ENCODE measurements around the gene SFMBT2.

The SFMBT2 gene

DNA sequence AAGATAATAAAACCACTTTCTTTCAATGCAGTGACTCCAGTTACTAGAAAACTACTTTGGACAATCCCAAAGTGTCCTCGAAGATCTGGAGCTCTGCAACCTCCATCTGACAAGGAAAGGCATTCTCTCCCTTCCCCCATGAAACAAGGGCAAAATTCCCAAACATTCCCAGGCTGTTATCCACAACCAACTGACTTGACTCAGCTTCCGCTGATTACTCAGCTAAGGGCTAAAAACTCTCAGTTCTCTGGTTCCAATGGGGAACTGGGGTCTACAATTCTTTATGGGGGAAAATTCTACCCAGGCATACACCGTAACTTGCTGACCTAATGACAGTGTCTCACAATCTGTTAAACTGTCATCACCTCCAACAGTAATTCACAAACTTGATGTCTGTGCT, 48.4 kb downstream of the SFMBT2 start:
- DNase-seq = no peak

DNA sequence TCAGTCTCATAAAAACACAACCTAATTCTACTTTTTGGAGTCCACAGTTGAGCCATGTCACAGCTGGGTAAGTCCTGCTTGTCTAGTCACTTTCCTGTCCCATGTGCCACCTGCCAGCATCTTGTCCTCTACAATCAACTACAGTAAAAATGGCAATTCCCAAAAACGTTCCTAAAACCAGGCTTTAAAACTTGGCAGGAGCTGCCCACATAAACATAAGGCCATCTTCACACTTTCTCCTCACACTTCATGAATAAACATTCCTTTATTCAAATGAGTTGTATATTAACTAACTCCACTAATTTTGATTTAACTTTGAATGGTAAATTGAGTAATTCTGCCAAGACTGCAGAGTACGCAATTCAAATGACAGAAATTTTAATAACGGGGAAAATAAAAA, 49.5 kb downstream of the SFMBT2 start:
- DNase-seq = no peak

DNA sequence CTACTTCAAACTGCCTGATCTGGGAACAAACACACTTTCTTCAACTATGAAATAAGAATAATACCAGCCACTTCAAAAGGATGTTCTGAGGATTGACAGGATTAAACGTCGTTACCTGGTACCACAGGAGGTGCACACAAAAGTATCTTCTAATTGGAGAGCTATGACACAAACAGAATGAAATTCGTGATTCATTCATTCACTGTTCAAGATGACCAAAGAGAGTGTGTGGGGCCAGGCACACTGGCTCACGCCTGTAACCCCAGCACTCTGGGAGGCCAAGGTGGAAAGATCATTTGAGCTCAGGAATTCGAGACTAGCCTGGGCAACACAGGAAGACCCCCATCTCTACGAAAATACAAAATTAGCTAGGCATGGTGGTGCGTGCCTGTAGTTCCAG, 50.9 kb downstream of the SFMBT2 start:
- no peak for DNase-seq

GRCh38 chr10:7359356-7359755, 51.5 kb downstream of the SFMBT2 start:
- DNase-seq = peak in 1 of 2 experiments; percentile 20

GRCh38 chr10:7357193-7357592, 53.6 kb downstream of the SFMBT2 start:
- DNase-seq = no peak

GRCh38 chr10:7354330-7355047, 56.3 kb downstream of the SFMBT2 start:
- DNase-seq = no peak

- no peak for DNase-seq
Observed at GRCh38 chr10:7351894-7352293, 58.9 kb downstream of the SFMBT2 start.

GRCh38 chr10:7350541-7351195, 60.2 kb downstream of the SFMBT2 start:
- no peak for DNase-seq

- no peak for DNase-seq
Observed at GRCh38 chr10:7345717-7346116, 65.1 kb downstream of the SFMBT2 start.

DNA sequence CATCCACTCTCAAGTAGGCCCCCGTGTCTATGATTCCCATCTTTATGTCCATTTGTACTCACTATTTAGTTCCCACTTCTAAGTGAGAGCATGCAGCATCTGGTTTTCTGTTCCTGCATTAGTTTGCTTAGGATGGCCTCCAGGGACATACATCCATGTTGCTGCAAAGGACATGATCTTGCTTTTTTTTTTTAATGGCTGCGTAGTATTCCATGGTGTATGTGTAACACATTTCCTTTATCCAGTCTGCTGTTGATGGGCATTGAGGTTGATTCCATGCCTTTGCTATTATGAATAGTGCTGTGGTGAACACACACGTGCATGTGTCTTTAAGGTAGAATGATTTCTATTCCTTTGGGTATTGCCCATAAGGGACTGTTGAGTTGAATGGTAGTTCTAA, 67.8 kb downstream of the SFMBT2 start:
- no peak for DNase-seq

DNA sequence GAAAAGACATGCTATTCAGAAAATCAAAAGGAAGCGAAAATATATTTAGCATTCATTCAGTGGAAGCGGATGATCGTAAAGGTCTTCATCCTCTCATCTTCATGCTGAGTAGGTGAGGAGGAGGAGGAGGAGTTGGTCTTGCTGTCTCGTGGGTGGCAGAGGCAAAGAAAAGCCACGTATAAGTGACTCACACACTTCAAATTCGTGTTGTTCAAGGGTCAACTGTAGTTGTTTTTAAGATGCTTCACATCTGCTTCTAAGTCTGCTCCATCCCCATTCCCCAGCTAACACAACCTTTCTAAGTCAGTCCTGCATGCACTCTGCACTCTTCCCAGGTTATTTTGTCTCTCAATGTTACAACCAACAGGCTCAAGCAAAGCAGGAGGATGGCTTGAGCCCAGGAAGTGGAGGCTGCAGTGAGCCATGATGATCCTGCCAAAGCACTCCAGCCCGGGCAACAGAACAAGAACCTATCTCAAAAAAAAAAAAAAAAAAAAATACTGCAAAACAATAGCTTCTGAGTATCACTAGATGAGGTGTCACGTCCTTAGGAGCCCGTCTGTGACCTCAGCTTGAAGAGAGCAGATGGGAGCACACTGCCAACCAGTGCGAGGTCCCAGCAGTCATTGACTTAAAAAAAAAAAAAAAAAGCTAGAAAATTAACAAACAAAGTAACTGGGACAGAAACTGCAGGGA, 70.5 kb downstream of the SFMBT2 start:
- DNase-seq = no peak

DNA sequence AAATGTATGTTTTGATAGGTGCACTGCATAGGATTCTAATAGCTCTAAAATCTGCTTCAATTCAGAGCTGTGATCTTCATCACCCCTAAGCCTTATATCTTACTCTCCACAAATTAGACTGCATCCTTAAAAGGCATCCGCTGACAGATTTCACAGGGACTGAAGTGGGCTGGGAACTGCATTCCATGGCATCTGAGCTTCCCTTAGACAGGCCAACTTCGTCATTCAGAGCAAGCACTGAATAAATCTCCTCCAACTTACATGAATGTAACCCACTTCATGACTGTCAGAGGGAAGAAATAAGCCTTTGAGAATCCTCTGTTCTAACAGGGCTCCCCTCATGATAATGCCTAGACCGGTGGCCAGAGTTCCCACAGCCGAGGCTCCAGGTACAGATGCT, 71.3 kb downstream of the SFMBT2 start:
- DNase-seq = no peak

- no peak for DNase-seq
Observed at GRCh38 chr10:7338469-7338868, 72.4 kb downstream of the SFMBT2 start.

GRCh38 chr10:7337431-7338171, 73.2 kb downstream of the SFMBT2 start:
- no peak for DNase-seq

DNA sequence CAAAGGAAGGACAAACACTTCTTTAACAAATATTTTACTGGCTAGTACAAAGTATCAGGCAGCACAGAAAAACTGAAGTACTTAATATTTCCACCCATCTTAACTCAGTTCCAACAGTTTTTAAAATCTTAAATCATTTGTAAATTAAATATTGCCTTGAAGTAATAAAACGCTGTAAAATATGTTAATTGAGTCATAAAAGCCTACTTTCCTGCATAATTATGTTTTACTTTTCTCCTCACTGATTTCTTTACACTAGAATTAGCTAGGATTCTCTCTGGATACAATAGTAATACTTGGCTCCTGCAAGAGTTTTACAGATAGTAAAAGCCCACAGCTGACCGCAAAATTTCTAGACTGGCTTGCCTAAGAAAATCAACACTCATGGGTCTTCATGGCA, 74.9 kb downstream of the SFMBT2 start:
- DNase-seq = no peak

DNA sequence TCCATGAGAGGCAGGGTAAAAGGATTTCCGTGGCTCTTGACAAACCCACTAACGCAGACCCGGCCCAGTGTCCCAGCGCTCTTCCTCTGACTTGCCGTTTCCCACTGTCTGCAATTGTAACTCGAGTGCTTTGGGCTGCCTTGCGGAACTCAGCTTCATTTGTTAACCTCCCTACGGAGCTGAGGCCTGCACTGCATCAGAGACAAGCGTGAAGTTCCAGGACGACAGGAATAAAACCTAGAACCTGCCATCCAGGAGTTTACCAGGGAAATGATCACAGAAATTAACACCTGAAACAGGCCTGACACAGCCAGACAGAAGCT, 76.2 kb downstream of the SFMBT2 start:
- no peak for DNase-seq

- DNase-seq = no peak
Observed at GRCh38 chr10:7333961-7334641, 76.7 kb downstream of the SFMBT2 start.

DNA sequence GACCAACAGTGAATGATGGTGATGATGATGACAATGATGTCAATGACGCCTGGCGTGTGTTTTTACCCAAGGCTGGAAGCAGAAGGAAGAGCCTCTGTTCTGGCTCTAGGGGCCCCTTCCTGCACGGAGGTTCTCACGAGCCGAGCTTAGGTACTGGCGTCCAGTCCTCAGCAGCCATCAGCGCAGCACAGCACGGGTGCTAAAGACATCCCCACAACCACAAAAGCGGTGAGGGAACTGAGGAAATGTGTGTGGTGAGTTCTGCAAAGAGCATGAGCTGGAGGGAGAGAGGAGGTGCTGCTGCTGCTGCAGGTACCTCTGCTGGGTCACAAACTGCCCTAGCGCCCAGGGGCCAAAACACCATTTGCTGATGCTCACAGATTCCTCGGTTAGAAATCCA, 81.6 kb downstream of the SFMBT2 start:
- DNase-seq = no peak

DNA sequence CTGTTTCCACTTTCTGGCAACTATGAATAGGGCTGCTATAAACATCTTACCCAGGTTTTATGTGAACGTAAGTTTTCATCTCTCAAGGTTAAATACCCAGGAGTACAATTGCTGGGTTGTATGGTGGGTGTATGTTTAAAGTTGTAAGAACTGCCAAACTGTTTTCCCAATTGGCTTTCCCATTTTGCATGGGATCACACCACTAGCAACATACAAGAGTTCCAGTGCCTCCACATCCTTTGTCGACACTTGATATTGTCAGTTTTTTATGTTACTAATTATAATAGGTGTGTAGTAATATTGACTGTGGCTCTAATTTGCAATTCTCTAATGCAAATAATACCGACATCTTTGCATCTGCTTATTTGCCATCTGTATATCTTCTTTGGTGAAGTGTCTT, 82.9 kb downstream of the SFMBT2 start:
- no peak for DNase-seq

DNA sequence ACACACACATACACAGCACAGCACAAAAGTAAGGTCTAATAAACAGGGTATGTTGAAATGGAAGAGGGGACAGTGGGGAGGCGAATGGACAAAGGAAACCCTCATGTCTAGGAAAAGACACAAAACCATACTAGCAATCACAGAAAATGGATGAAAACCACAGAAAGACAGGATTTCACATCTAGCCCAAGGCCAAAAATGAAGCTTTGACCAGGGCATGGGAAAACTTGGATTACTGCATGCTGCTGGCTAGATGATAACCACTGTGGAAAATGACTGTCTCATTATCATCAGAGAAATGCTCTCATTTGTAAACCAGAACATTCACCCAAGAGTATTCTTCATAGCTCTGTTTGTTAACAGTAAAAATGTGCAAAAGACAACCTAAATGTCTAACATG, 88.2 kb downstream of the SFMBT2 start:
- DNase-seq = no peak

DNA sequence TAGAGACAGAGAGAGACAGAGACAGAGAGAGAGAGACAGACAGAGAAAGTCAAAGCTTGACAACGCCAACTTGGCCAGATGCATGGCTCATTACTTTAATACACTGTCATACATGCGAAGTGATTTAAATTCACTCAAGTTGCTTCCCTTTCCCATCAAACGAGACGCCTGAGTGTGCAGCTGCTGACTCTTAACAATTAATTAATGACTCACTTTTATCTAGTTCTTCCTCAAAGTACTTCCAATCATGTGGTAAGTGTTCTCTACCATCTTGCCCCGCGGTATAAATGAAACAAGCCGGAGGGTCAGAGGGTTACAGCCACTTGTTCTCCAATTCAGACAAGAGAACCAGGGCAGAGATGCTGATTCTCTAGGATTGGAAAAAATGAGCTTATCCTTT, 90.8 kb downstream of the SFMBT2 start:
- DNase-seq = no peak

DNA sequence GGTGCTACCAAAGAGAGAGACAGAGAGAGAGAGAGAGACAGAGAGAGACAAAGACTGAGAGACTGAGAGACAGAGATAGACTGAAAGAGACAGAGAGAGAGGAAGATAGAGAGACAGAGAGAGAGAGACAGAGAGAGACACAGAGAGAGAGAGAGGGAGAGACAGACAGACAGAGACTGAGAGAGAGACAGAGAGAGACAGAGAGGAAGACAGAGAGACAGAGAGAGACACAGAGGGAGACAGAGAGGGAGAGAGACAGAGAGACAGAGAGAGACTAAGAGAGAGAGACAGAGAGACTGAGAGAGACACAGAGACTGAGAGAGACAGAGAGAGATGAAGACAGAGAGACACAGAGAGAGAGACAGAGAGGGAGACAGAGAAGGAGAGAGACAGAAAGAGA, 91.2 kb downstream of the SFMBT2 start:
- no peak for DNase-seq

DNA sequence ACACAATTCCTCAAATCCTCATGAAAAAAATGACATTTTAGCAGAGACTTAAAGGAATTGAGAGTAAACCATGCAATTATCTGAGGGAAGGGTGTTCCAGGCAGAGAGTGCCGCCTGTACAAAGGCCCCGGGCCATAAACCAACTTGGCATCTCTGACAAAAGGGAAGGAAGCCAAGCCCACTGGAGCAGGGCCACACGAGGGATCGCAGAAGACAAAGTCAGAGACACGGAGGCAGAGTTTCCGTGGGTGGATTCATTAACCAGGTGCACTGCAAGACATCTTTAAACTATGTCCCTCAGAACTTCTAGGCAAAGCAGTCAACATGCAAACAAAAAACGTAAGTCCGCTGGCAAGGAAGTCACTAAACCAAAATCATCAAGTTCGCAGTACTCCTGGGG, 92.0 kb downstream of the SFMBT2 start:
- no peak for DNase-seq
